Measurements from ENCODE around the gene NPSR1. TPM values are rescaled to one million over a fixed set of nuclear protein-coding genes. Genes with fewer than 3 reads are reported as not detected.

NPSR1 gene
- total and polyA plus RNA-seq, 9 of the 15 experiments (the other 6 are each of a cell fraction or from before 2014, with no cell fraction given), result not detected

DNA sequence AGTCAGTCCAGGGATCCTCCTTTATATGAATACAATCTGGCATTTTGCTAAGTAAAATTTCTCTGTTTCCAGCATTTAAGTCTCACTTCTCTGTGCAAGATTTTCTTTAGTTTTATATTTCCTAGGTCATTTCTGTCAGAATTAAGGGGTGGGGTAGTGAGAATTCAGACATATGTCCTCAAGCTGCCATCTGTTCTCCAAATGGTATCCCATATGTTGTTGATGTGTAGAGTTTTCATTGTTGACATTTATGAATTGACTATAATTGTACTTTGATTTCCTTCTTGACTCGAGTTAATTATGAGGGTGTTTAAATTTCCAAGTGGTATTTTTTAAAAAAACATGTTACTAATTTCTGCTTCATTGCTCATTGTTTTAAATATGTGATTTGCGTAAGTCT lies 148.8 kb downstream of the NPSR1 start:
- BruUV-seq (replicated peaks), result no TSS peak
- ATAC-seq (no peak), FAIRE-seq (no peak), DNase-seq (ENCODE audit: extremely low read depth in 1 of 4, low spot score in 3 of 4) (no peak)
- H3K36me3 ChIP-seq (ENCODE audit: control insufficient read depth, insufficient read depth, low read length), result no peaks in the 10 kb centered on the region
- intact Hi-C loops (cut with micrococcal nuclease) (no loop called here), in situ Hi-C loops (cut with MboI) (no loop called here)
- H3K9ac ChIP-seq (ENCODE audit: insufficient read depth in 1 of 2, low read depth in 2 of 2, low read length in 2 of 2), result no peak overlapping the region
- H3K4me1 ChIP-seq (replicated peaks in 1 of 2; ENCODE audit: control insufficient read depth in 2 of 2, insufficient read depth in 2 of 2, low read length in 2 of 2), result no peaks in the 10 kb centered on the region
- no peak overlapping the region for H2AFZ ChIP-seq (ENCODE audit: low read depth, low read length)
- no peaks in the 10 kb centered on the region for H3K27me3 ChIP-seq (ENCODE audit: control insufficient read depth in 2 of 2, insufficient read depth in 2 of 2, low read length in 2 of 2)
- no peaks in the 10 kb centered on the region for H3K9me1 ChIP-seq (ENCODE audit: control insufficient read depth, insufficient read depth, low read length)
- H3K4me2 ChIP-seq (ENCODE audit: insufficient read depth, low read length), result no peak overlapping the region
- CTCF ChIA-PET (ENCODE audit: low intra/inter-chr PET ratio), result no interaction called here
- H3K27ac ChIP-seq (ENCODE audit: extremely low read depth, low read depth, low read length), result no peak overlapping the region
- no peak overlapping the region for H3K4me3 ChIP-seq
- POLR2A ChIA-PET, result no interaction called here
- H4K20me1 ChIP-seq (replicated peaks; ENCODE audit: control insufficient read depth, insufficient read depth, low read length), result no peaks in the 10 kb centered on the region
- H3K9me3 ChIP-seq (replicated peaks; ENCODE audit: control insufficient read depth, insufficient read depth, low read depth, low read length), result no peaks in the 10 kb centered on the region
- no peaks in the 10 kb centered on the region for H3K79me2 ChIP-seq (ENCODE audit: control insufficient read depth, insufficient read depth, low read length)
- TF ChIP-seq HDAC2 (IDR thresholded peaks at IDR 0.05), result no peak
- 0% methylated on average over 2 of the region's 2 CpGs for WGBS (ENCODE audit: insufficient coverage, low coverage, missing lambda C conversion rate)

DNA sequence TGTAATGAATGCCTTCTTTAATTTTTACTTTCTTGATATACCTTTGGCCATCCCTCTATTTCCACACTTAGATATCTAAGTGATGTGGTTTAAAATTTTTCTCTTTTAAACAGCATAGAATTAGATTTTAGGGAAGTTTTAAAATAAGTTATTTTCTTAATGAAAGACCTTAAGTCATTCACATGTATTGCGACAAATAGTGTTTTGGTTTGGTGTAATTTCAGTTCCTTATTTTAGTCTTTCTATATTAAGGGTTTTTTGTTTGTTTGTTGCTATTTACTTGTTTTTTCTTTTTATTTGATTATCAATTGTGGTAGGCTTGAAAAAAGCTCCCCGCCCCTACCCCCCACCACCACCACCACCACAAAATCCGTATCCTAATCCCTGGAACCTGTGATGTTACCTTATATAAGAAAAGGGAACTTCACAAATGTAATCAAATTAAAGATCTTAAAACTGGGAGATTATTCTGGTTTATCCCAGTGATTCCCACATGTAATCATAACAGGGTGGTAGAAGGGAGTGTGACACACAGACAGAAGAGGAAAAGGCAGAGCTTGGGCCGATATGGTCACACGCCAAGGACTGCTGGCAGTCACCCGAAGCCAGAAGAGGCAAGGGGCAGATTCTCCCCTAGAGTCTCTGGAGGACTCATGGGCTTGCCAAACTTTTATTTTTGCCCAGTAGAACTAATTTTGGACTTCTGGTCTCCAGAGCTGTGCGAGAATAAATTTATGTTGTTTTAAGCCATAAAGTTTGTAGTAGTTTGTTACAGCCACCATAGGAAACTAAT lies 149.7 kb downstream of the NPSR1 start:
- H3K27me3 ChIP-seq (ENCODE audit: control insufficient read depth in 2 of 2, insufficient read depth in 2 of 2, low read length in 2 of 2), result no peaks in the 10 kb centered on the region
- no peaks in the 10 kb centered on the region for H3K4me1 ChIP-seq (replicated peaks in 1 of 2; ENCODE audit: control insufficient read depth in 2 of 2, insufficient read depth in 2 of 2, low read length in 2 of 2)
- ChIA-PET POLR2A (no interaction called here), CTCF (ENCODE audit: low intra/inter-chr PET ratio) (no interaction called here)
- no peaks in the 10 kb centered on the region for H3K9me1 ChIP-seq (ENCODE audit: control insufficient read depth, insufficient read depth, low read length)
- no peak overlapping the region for H3K27ac ChIP-seq (ENCODE audit: extremely low read depth, low read depth, low read length)
- ATAC-seq, result no peak
- FAIRE-seq, result no peak
- no peak overlapping the region for H3K9ac ChIP-seq (ENCODE audit: insufficient read depth in 1 of 2, low read depth in 2 of 2, low read length in 2 of 2)
- H3K4me2 ChIP-seq (ENCODE audit: insufficient read depth, low read length), result no peak overlapping the region
- H3K79me2 ChIP-seq (ENCODE audit: control insufficient read depth, insufficient read depth, low read length), result no peaks in the 10 kb centered on the region
- no peak overlapping the region for H2AFZ ChIP-seq (ENCODE audit: low read depth, low read length)
- no peaks in the 10 kb centered on the region for H3K36me3 ChIP-seq (ENCODE audit: control insufficient read depth, insufficient read depth, low read length)
- no TSS peak for BruUV-seq (replicated peaks)
- no peaks in the 10 kb centered on the region for H4K20me1 ChIP-seq (replicated peaks; ENCODE audit: control insufficient read depth, insufficient read depth, low read length)
- DNase-seq (ENCODE audit: extremely low read depth in 1 of 4, low spot score in 3 of 4), result no peak
- no peak overlapping the region for H3K4me3 ChIP-seq
- 3% methylated on average over 6 of the region's 7 CpGs for WGBS (ENCODE audit: insufficient coverage, low coverage, missing lambda C conversion rate)
- intact Hi-C loops (cut with micrococcal nuclease), result no loop called here
- no peaks in the 10 kb centered on the region for H3K9me3 ChIP-seq (replicated peaks; ENCODE audit: control insufficient read depth, insufficient read depth, low read depth, low read length)
- in situ Hi-C loops (cut with MboI), result no loop called here
- TF ChIP-seq MBD2 (IDR thresholded peaks at IDR 0.05; ENCODE audit: borderline replicate concordance, low read depth) (no peak), ZNF23 (CRISPR knock-in tag; IDR thresholded peaks at IDR 0.05) (no peak), ZFP36 (IDR thresholded peaks at IDR 0.05; ENCODE audit: low read depth, low read length, partially characterized antibody) (no peak), ZNF3 (CRISPR knock-in tag; IDR thresholded peaks at IDR 0.05) (no peak), TAL1 (IDR thresholded peaks at IDR 0.05) (no peak), HNRNPH1 (optimal IDR thresholded peaks at IDR 0.05; ENCODE audit: low read depth, low read length) (no peak), HOXB6 (CRISPR knock-in tag; IDR thresholded peaks at IDR 0.05; ENCODE audit: borderline replicate concordance) (no peak), RBM17 (IDR thresholded peaks at IDR 0.05; ENCODE audit: borderline replicate concordance, low read depth, low read length) (no peak), CBFB (CRISPR knock-in tag; IDR thresholded peaks at IDR 0.05) (no peak), ZNF12 (CRISPR knock-in tag; IDR thresholded peaks at IDR 0.05) (no peak), SMARCE1 (IDR thresholded peaks at IDR 0.05) (no peak), MEF2A (IDR thresholded peaks at IDR 0.05; ENCODE audit: control insufficient read depth, low read depth, low read length) (no peak)
- TF ChIP-seq, protein P1, sequence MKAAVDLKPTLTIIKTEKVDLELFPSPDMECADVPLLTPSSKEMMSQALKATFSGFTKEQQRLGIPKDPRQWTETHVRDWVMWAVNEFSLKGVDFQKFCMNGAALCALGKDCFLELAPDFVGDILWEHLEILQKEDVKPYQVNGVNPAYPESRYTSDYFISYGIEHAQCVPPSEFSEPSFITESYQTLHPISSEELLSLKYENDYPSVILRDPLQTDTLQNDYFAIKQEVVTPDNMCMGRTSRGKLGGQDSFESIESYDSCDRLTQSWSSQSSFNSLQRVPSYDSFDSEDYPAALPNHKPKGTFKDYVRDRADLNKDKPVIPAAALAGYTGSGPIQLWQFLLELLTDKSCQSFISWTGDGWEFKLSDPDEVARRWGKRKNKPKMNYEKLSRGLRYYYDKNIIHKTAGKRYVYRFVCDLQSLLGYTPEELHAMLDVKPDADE (conservative IDR thresholded peaks at IDR 0.05; ENCODE audit: control insufficient read depth, low read depth, low read length), result no peak

Measured in K562 (cell line).